Liver (tissue), 9 donors: ENCODE results near the gene XKR3. TPM values are rescaled to one million over a fixed set of nuclear protein-coding genes. Genes with fewer than 3 reads are reported as not detected.

Source experiments
- DNase-seq: peaks from one replicate; pipeline ENCODE4 v3.0.0-alpha.2; 2017; ENCODE audit warnings: low spot score
- H3K27ac ChIP-seq, 2 donors: one replicate each; pipeline ENCODE4 v1.7.0; 2013; ENCODE audit warnings: inconsistent platforms in 2 of 2, low read length in 2 of 2, control low read depth in 1 of 2, low read depth in 1 of 2, mild to moderate bottlenecking in 1 of 2
- H3K27me3 ChIP-seq, 4 donors: one replicate each; pipeline versions ENCODE4 v1.6.1 to v1.7.0; 2013; ENCODE audit warnings: low read length in 3 of 4, inconsistent platforms in 1 of 4, mild to moderate bottlenecking in 1 of 4, moderate library complexity in 1 of 4; ENCODE audit not compliant: control insufficient read depth in 4 of 4, insufficient read depth in 4 of 4
- H3K36me3 ChIP-seq, 4 donors: one replicate each; pipeline versions ENCODE4 v1.6.1 to v1.7.0; 2013; ENCODE audit warnings: low read length in 3 of 4, mild to moderate bottlenecking in 3 of 4, low read depth in 1 of 4, moderate library complexity in 1 of 4; ENCODE audit not compliant: control insufficient read depth in 4 of 4, insufficient read depth in 3 of 4
- H3K4me1 ChIP-seq, 4 donors: one replicate each; pipeline versions ENCODE4 v1.6.1 to v1.7.0; 2013; ENCODE audit warnings: low read length in 3 of 4, mild to moderate bottlenecking in 3 of 4, moderate library complexity in 1 of 4; ENCODE audit not compliant: control insufficient read depth in 4 of 4, insufficient read depth in 4 of 4
- H3K4me3 ChIP-seq, 3 donors: one replicate each; pipeline versions ENCODE4 v1.6.1 to v1.7.0; 2013; ENCODE audit warnings: low read length in 3 of 3, control low read depth in 1 of 3, low read depth in 1 of 3, mild to moderate bottlenecking in 1 of 3
- H3K9ac ChIP-seq, 2 donors: one replicate each; pipeline ENCODE4 v1.7.0; 2013; ENCODE audit warnings: low read length in 2 of 2, mild to moderate bottlenecking in 2 of 2, moderate library complexity in 2 of 2, control low read depth in 1 of 2, low read depth in 1 of 2
- H3K9me3 ChIP-seq, 4 donors: one replicate each; pipeline versions ENCODE4 v1.6.1 to v1.7.0; 2013; ENCODE audit warnings: low read length in 3 of 4; ENCODE audit not compliant: control insufficient read depth in 4 of 4
- ATF3 ChIP-seq: IDR thresholded peaks from 2 replicates; pipeline ENCODE4 v1.6.1; 2016; ENCODE audit warnings: antibody characterized with exemption
- EGR1 ChIP-seq, 2 donors: IDR thresholded peaks; 2 replicates each; pipeline ENCODE4 v1.6.1; 2016 to 2018; ENCODE audit warnings: antibody characterized with exemption in 2 of 2, low read depth in 2 of 2
- FOXA1 ChIP-seq: IDR thresholded peaks from 2 replicates; pipeline ENCODE4 v1.6.1; 2016; ENCODE audit warnings: antibody characterized with exemption
- FOXA2 ChIP-seq: IDR thresholded peaks from 2 replicates; pipeline ENCODE4 v1.6.1; 2016; ENCODE audit warnings: antibody characterized with exemption
- GABPA ChIP-seq, 2 donors: IDR thresholded peaks in 1 of 2; conservative IDR thresholded peaks in 1 of 2; 2 replicates each; pipeline ENCODE4 v1.6.1; 2016; ENCODE audit warnings: antibody characterized with exemption in 2 of 2, mild to moderate bottlenecking in 1 of 2, moderate library complexity in 1 of 2
- HNF4A ChIP-seq, 2 donors: conservative IDR thresholded peaks; 2 replicates each; pipeline ENCODE4 v1.6.1; 2016; ENCODE audit warnings: antibody characterized with exemption in 2 of 2, mild to moderate bottlenecking in 2 of 2
- HNF4G ChIP-seq: IDR thresholded peaks from 2 replicates; pipeline ENCODE4 v1.6.1; 2016; ENCODE audit warnings: antibody characterized with exemption
- JUND ChIP-seq, 2 donors: IDR thresholded peaks; 2 replicates each; pipeline ENCODE4 v1.6.1; 2016; ENCODE audit warnings: antibody characterized with exemption in 2 of 2
- NR2F2 ChIP-seq: IDR thresholded peaks from 2 replicates; pipeline ENCODE4 v1.6.1; 2016; ENCODE audit warnings: antibody characterized with exemption
- RAD21 ChIP-seq, 2 donors: IDR thresholded peaks; 2 replicates each; pipeline ENCODE4 v1.6.1; 2016; ENCODE audit warnings: antibody characterized with exemption in 2 of 2, mild to moderate bottlenecking in 2 of 2
- RXRA ChIP-seq, 2 donors: IDR thresholded peaks; 2 replicates each; pipeline ENCODE4 v1.6.1; 2017 to 2018; ENCODE audit warnings: antibody characterized with exemption in 2 of 2, mild to moderate bottlenecking in 1 of 2
- SP1 ChIP-seq: IDR thresholded peaks from 2 replicates; pipeline ENCODE4 v1.6.1; 2018; ENCODE audit warnings: antibody characterized with exemption, mild to moderate bottlenecking
- TAF1 ChIP-seq: conservative IDR thresholded peaks from 2 replicates; pipeline ENCODE4 v1.6.1; 2016; ENCODE audit warnings: antibody characterized with exemption, mild to moderate bottlenecking
- YY1 ChIP-seq: IDR thresholded peaks from 2 replicates; pipeline ENCODE4 v1.6.1; 2016; ENCODE audit warnings: antibody characterized with exemption, mild to moderate bottlenecking
- WGBS: extraction: QIAGEN DNeasy Blood & Tissue Kit; methylation state at CpG from one replicate; pipeline ENCODE4 v1.1.7; 2013; 5-methylcytosine and 5-hydroxymethylcytosine counted together
- polyA plus RNA-seq, 2 donors: library from polyadenylated mRNA; stranded (reverse) in 1 of 2; unstranded in 1 of 2; fragments of 200-250 nt in 1 of 2; fragments of >200 nt in 1 of 2; fragmentation: Nextera tagmentation in 1 of 2; extraction: Ambion mirVana in 1 of 2; gene quantifications; one replicate each; pipeline versions ENCODE4 v1.2.1 to v1.2.3, GENCODE V29; 2013 to 2015
- total RNA-seq, 2 donors: library from RNA; depleted of rRNA; stranded (reverse); fragments of >200 nt; gene quantifications; one replicate each; pipeline ENCODE4 v1.2.3, GENCODE V29; 2014
- TF ChIP-seq, protein P1 (sequence below): IDR thresholded peaks from 2 replicates; pipeline ENCODE4 v1.6.1; 2016; ENCODE audit warnings: antibody characterized with exemption, mild to moderate bottlenecking
- TF ChIP-seq, protein P2 (sequence below): IDR thresholded peaks from 2 replicates; pipeline ENCODE4 v1.6.1; 2016; ENCODE audit warnings: antibody characterized with exemption
- TF ChIP-seq, protein P3 (sequence below): IDR thresholded peaks from 2 replicates; pipeline ENCODE4 v1.6.1; 2016; ENCODE audit warnings: antibody characterized with exemption
- TF ChIP-seq, protein P4 (sequence below): fragments of 150-350 bp; IDR thresholded peaks from 2 replicates; pipeline ENCODE4 v1.5.1; 2017; ENCODE audit warnings: improper control_type of control experiment, low read depth, low read length; ENCODE audit not compliant: missing input control
- donor health status: healthy.
- donor health status: healthy.
- donor health status: healthy.
- donor health status: healthy.
- donor health status: healthy.

XKR3 gene
- total and polyA plus RNA-seq, 4 donors = not detected

GRCh38 chr22:16803255-16803917 is 21.8 kb downstream of the XKR3 start:
- Histone ChIP-seq H3K27me3 (peaks cover 0 to 3% (median 0%) of the 10 kb centered on the region in 4 donors), H3K4me3 (no peak overlapping the region), H3K36me3 (no peaks in the 10 kb centered on the region), H3K4me1 (no peaks in the 10 kb centered on the region), H3K27ac (no peak overlapping the region), H3K9me3 (no peaks in the 10 kb centered on the region), H3K9ac (no peak overlapping the region)
- no peak for DNase-seq
- TF ChIP-seq FOXA2 (no peak), SP1 (no peak), FOXA1 (no peak), HNF4G (no peak), RAD21 (IDR thresholded peaks at IDR 0.05) (no peak), JUND (IDR thresholded peaks at IDR 0.05) (no peak), GABPA (IDR thresholded peaks at IDR 0.05 in 1 of 2, conservative IDR thresholded peaks at IDR 0.05 in 1 of 2) (no peak), HNF4A (conservative IDR thresholded peaks at IDR 0.05) (no peak), NR2F2 (no peak), YY1 (no peak), TAF1 (no peak), ATF3 (no peak), RXRA (IDR thresholded peaks at IDR 0.05) (no peak), EGR1 (IDR thresholded peaks at IDR 0.05; ENCODE audit: low read depth in 2 of 2) (no peak)
- TF ChIP-seq, protein P1, sequence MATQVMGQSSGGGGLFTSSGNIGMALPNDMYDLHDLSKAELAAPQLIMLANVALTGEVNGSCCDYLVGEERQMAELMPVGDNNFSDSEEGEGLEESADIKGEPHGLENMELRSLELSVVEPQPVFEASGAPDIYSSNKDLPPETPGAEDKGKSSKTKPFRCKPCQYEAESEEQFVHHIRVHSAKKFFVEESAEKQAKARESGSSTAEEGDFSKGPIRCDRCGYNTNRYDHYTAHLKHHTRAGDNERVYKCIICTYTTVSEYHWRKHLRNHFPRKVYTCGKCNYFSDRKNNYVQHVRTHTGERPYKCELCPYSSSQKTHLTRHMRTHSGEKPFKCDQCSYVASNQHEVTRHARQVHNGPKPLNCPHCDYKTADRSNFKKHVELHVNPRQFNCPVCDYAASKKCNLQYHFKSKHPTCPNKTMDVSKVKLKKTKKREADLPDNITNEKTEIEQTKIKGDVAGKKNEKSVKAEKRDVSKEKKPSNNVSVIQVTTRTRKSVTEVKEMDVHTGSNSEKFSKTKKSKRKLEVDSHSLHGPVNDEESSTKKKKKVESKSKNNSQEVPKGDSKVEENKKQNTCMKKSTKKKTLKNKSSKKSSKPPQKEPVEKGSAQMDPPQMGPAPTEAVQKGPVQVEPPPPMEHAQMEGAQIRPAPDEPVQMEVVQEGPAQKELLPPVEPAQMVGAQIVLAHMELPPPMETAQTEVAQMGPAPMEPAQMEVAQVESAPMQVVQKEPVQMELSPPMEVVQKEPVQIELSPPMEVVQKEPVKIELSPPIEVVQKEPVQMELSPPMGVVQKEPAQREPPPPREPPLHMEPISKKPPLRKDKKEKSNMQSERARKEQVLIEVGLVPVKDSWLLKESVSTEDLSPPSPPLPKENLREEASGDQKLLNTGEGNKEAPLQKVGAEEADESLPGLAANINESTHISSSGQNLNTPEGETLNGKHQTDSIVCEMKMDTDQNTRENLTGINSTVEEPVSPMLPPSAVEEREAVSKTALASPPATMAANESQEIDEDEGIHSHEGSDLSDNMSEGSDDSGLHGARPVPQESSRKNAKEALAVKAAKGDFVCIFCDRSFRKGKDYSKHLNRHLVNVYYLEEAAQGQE = no peak
- TF ChIP-seq, protein P2, sequence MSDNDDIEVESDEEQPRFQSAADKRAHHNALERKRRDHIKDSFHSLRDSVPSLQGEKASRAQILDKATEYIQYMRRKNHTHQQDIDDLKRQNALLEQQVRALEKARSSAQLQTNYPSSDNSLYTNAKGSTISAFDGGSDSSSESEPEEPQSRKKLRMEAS = no peak
- TF ChIP-seq, protein P3, sequence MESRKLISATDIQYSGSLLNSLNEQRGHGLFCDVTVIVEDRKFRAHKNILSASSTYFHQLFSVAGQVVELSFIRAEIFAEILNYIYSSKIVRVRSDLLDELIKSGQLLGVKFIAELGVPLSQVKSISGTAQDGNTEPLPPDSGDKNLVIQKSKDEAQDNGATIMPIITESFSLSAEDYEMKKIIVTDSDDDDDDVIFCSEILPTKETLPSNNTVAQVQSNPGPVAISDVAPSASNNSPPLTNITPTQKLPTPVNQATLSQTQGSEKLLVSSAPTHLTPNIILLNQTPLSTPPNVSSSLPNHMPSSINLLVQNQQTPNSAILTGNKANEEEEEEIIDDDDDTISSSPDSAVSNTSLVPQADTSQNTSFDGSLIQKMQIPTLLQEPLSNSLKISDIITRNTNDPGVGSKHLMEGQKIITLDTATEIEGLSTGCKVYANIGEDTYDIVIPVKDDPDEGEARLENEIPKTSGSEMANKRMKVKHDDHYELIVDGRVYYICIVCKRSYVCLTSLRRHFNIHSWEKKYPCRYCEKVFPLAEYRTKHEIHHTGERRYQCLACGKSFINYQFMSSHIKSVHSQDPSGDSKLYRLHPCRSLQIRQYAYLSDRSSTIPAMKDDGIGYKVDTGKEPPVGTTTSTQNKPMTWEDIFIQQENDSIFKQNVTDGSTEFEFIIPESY = no peak
- TF ChIP-seq, protein P4, sequence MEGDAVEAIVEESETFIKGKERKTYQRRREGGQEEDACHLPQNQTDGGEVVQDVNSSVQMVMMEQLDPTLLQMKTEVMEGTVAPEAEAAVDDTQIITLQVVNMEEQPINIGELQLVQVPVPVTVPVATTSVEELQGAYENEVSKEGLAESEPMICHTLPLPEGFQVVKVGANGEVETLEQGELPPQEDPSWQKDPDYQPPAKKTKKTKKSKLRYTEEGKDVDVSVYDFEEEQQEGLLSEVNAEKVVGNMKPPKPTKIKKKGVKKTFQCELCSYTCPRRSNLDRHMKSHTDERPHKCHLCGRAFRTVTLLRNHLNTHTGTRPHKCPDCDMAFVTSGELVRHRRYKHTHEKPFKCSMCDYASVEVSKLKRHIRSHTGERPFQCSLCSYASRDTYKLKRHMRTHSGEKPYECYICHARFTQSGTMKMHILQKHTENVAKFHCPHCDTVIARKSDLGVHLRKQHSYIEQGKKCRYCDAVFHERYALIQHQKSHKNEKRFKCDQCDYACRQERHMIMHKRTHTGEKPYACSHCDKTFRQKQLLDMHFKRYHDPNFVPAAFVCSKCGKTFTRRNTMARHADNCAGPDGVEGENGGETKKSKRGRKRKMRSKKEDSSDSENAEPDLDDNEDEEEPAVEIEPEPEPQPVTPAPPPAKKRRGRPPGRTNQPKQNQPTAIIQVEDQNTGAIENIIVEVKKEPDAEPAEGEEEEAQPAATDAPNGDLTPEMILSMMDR = no peak
- WGBS = 67% methylated on average over 4 of the region's 4 CpGs
